ENCODE measurements around the gene MACO1. TPM values are rescaled to one million over a fixed set of nuclear protein-coding genes. Genes with fewer than 3 reads are reported as not detected.

Gene MACO1
- total RNA-seq, 1 experiment from 2014 or later: 9.6 TPM

DNA sequence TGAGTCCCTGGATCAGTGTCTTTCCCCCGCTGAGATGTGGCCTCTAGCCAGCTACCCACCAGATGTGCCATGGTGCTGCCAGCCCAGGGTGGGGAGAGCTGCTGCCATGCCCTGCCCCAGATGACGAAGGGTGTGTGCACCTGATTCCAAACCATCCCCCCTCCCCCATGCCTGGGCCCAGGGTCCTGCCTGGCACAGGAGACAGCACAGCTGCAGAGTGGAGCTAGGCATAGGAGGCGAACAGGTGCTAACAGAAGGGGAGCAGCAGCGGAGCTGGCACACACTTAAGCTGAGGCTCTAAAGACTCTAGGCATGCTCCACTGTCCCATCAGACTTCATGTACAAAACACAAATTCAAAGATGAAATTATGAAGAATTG is 103.7 kb downstream of the MACO1 start:
- Histone ChIP-seq H3K9me3 (ENCODE audit: insufficient read depth, low read depth) (no peaks in the 10 kb centered on the region), H3F3A (ENCODE audit: insufficient read depth, low read depth) (peaks cover 10% of the 10 kb centered on the region; the same call in 1 of the 2 replicates), H3K27ac (no peak overlapping the region), H3K27me3 (ENCODE audit: insufficient read depth, low read depth) (no peaks in the 10 kb centered on the region), H4K20me1 (ENCODE audit: insufficient read depth) (no peaks in the 10 kb centered on the region), H3K4me1 (replicated peaks; ENCODE audit: insufficient read depth) (peaks cover 15% of the 10 kb centered on the region), H3K4me3 (no peak overlapping the region), H3K36me3 (ENCODE audit: low read depth) (no peaks in the 10 kb centered on the region), H3K79me2 (ENCODE audit: low read depth) (no peaks in the 10 kb centered on the region), H3K4me2 (no peak overlapping the region), H3K9me2 (ENCODE audit: insufficient read depth) (no peaks in the 10 kb centered on the region), H2AFZ (no peak overlapping the region)
- no peak for TF ChIP-seq CTCF (conservative IDR thresholded peaks at IDR 0.05)
- TF ChIP-seq EZH2 (IDR thresholded peaks at IDR 0.05; ENCODE audit: low read depth): no peak
- POLR2A ChIA-PET (ENCODE audit: unreplicated experiment): no interaction called here
- no TSS peak for BruUV-seq (replicated peaks)
- CTCF ChIA-PET: no interaction called here
- intact Hi-C loops (cut with micrococcal nuclease; ENCODE audit: unreplicated experiment): loop anchor here (5.0 kb wide), 1 partner anchor 33 kb away; no protein-coding TSS in a partner anchor
- no peak for DNase-seq

GRCh38 chr1:25536124-25536523 is 105.4 kb downstream of the MACO1 start:
- no TSS peak for BruUV-seq (replicated peaks)
- Histone ChIP-seq H3F3A (ENCODE audit: insufficient read depth, low read depth) (peaks cover 10% of the 10 kb centered on the region; the same call in 1 of the 2 replicates), H3K9me3 (ENCODE audit: insufficient read depth, low read depth) (no peaks in the 10 kb centered on the region), H3K4me1 (replicated peaks; ENCODE audit: insufficient read depth) (peaks cover 15% of the 10 kb centered on the region), H3K9me2 (ENCODE audit: insufficient read depth) (no peaks in the 10 kb centered on the region), H3K4me3 (no peak overlapping the region), H3K4me2 (no peak overlapping the region), H2AFZ (no peak overlapping the region), H4K20me1 (ENCODE audit: insufficient read depth) (no peaks in the 10 kb centered on the region), H3K79me2 (ENCODE audit: low read depth) (no peaks in the 10 kb centered on the region), H3K27ac (no peak overlapping the region), H3K36me3 (ENCODE audit: low read depth) (no peaks in the 10 kb centered on the region), H3K27me3 (ENCODE audit: insufficient read depth, low read depth) (no peaks in the 10 kb centered on the region)
- ChIA-PET POLR2A (ENCODE audit: unreplicated experiment) (interaction anchor here (0.6 kb wide), 1 partner anchor 458 kb away, joined by 9 read pairs; no protein-coding TSS in a partner anchor), CTCF (no interaction called here)
- no peak for TF ChIP-seq CTCF (conservative IDR thresholded peaks at IDR 0.05)
- no peak for TF ChIP-seq EZH2 (IDR thresholded peaks at IDR 0.05; ENCODE audit: low read depth)
- DNase-seq: no peak
- intact Hi-C loops (cut with micrococcal nuclease; ENCODE audit: unreplicated experiment): no loop called here

GRCh38 chr1:25537153-25537831 is 106.6 kb downstream of the MACO1 start:
- DNase-seq: no peak
- Histone ChIP-seq H3K27me3 (ENCODE audit: insufficient read depth, low read depth) (no peaks in the 10 kb centered on the region), H3K4me3 (no peak overlapping the region), H3K36me3 (ENCODE audit: low read depth) (no peaks in the 10 kb centered on the region), H3K4me2 (no peak overlapping the region), H2AFZ (no peak overlapping the region), H3K4me1 (replicated peaks; ENCODE audit: insufficient read depth) (peaks cover 15% of the 10 kb centered on the region), H3K27ac (no peak overlapping the region), H3F3A (ENCODE audit: insufficient read depth, low read depth) (peaks cover 13% of the 10 kb centered on the region; the same call in 1 of the 2 replicates), H4K20me1 (ENCODE audit: insufficient read depth) (no peaks in the 10 kb centered on the region), H3K79me2 (ENCODE audit: low read depth) (no peaks in the 10 kb centered on the region), H3K9me2 (ENCODE audit: insufficient read depth) (no peaks in the 10 kb centered on the region), H3K9me3 (ENCODE audit: insufficient read depth, low read depth) (no peaks in the 10 kb centered on the region)
- no TSS peak for BruUV-seq (replicated peaks)
- intact Hi-C loops (cut with micrococcal nuclease; ENCODE audit: unreplicated experiment): no loop called here
- TF ChIP-seq EZH2 (IDR thresholded peaks at IDR 0.05; ENCODE audit: low read depth) (no peak), CTCF (conservative IDR thresholded peaks at IDR 0.05) (no peak)
- POLR2A ChIA-PET (ENCODE audit: unreplicated experiment): no interaction called here
- CTCF ChIA-PET: interaction anchor here (0.6 kb wide), 1 partner anchor 36 kb away, joined by 4 read pairs; no protein-coding TSS in a partner anchor

Data from PC-9 (cell line).